HG02973 (cell line): ENCODE measurements around the gene IL1A.

Experiments used
- ATAC-seq: cut with Tn5 transposase; IDR thresholded peaks from one replicate; pipeline ENCODE4 v1.9.1; 2021; ENCODE audit warnings: moderate library complexity; ENCODE audit not compliant: unreplicated experiment

IL1A gene

GRCh38 chr2:112764071-112765044 lies 19.9 kb downstream of the IL1A start, which contains the start of gene CKAP2L:
TSS of gene CKAP2L (minus strand) at chr2:112764609. CDS start at chr2:112764598, 11 bp downstream.
- ATAC-seq: peak; percentile 94

GRCh38 chr2:112762276-112762675 lies 22.0 kb downstream of the IL1A start:
- no peak for ATAC-seq

DNA sequence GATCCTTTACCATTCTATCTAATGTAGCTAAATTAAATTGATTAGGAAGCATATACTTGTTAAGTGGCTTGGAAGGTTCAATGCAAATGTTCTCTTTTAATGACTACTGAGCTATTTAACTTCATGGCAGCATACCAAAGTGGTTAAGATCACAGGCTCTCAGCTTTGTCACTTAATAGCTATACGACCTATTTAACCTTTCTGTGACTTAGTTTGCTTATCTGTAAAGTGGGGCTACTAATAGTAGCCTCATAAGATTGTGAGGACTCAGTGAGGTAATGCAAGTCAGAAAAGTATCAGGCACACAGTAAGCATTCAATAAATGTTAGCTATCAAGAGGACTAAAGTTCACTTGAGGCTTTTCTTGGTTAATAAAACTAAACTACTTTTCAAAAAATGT lies 24.1 kb downstream of the IL1A start:
- no peak for ATAC-seq

- no peak for ATAC-seq
Observed at GRCh38 chr2:112758711-112759110, 25.6 kb downstream of the IL1A start.

GRCh38 chr2:112757265-112757664 lies 27.0 kb downstream of the IL1A start:
- ATAC-seq: no peak

DNA sequence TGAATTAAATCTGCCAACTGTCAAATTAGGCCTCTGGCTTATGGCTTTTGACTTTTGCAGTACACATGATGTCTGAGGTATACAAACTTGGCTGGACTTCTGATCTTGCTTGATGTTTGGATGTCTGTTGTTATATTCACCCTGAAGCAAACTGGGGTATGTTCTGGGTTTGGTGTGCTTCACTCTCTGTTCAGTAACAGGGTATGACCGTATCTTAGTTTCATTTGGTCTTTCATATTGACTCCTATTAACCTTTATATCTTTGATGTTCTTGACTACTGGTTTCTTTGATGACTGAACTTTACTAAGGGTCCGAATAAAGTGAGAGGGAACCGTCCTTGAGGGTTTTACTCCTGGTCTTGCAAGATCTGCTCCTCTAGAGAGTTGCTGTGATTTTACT lies 28.1 kb downstream of the IL1A start:
- no peak for ATAC-seq

- no peak for ATAC-seq
Observed at GRCh38 chr2:112755444-112755843, 28.8 kb downstream of the IL1A start.

DNA sequence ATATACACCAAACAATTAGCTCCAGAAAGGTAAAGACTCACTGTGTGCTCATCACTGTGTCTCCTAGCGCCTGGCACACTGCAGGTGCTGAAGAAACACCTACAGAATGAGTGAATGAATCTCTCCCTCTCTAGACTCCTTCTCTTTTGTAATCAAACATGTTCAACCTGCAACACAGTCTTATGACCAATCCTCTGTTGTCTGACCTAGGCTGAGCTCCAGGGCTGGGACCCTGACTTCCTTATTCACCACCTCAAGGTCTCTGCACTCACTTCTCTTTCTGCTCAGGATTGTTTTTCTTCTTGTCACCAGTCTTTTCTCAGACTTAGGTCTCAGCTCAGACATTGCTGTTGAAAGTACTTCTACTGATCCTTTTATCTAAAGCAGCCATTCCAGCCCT lies 29.7 kb downstream of the IL1A start:
- ATAC-seq: no peak

GRCh38 chr2:112752667-112753066 lies 31.6 kb downstream of the IL1A start:
- ATAC-seq: no peak

- no peak for ATAC-seq
Observed at GRCh38 chr2:112751451-112752197, 32.7 kb downstream of the IL1A start.

DNA sequence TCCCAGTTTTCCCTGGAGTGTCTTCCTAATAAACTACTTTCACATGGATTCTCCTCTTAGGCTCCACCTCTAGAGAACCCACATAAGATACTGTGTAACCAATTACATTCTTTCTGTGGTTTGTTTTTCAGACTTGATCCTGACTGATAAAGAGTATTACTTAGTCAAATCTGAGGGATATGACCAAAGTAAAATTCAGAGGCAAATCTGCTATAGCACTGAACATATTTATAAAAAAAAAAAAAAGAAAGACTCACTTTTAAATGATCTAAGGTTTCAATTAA lies 33.8 kb downstream of the IL1A start:
- no peak for ATAC-seq

DNA sequence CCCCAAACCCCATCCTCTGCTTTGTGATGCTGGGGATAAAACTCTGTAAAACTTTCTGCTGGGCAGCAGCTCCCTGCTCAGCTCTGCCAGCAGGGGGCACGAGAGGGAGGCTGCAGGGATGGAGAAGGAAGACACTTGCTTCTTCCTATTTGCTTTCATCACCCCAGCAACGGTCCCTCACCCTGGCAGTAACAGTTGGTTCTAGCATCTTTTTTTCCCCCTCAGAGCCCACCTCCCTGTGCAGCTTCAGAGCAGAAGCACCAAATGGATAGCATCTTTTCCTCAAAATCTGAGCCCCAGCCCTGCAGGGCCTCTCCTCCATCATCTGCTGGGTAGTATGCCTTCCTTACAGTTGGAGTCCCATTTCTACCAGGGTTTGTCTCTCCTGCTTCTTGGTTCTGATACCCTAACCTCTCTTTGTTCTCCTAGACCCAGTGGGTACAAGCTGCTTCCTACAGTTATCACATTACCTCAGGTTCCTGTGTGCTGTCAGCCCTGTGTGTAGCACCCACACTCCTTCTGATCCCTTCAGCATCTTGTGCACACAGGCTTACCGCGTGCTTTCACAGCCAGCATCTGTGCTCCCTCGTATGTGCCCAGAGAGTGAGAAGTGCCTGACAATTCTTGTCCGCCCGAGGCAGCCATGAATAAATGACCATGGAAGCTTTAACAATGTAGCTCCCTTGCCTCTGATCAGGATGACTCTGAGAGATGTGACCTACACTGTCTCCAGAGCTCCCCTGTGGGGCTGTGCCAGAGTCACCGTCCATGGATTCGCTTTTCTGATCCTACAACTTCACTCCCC lies 34.3 kb downstream of the IL1A start:
- peak; percentile 65 for ATAC-seq

GRCh38 chr2:112740527-112740926 lies 43.8 kb downstream of the IL1A start:
- no peak for ATAC-seq

GRCh38 chr2:112737542-112738232 lies 46.6 kb downstream of the IL1A start:
- ATAC-seq: no peak

- ATAC-seq: no peak
Observed at GRCh38 chr2:112733871-112734270, 50.4 kb downstream of the IL1A start.

DNA sequence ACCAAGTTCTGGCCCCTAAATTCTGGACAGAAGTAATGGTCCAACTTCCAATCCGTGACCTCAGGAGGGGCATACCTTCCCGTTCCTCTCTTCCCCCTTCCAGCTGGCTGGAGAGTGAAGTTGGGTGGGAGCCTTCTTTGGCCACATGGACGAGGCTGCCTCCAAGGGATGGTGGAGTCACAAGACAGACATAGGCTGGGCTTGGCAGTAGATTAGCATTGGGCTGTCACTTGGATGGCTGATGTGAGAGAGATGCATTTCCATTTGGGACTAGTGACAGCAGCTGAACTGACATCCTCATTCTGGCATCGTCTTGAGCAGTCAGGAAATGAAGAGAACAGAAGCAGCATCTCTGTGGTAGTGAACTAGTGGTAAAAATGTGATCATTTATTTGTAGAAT lies 50.8 kb downstream of the IL1A start:
- no peak for ATAC-seq

DNA sequence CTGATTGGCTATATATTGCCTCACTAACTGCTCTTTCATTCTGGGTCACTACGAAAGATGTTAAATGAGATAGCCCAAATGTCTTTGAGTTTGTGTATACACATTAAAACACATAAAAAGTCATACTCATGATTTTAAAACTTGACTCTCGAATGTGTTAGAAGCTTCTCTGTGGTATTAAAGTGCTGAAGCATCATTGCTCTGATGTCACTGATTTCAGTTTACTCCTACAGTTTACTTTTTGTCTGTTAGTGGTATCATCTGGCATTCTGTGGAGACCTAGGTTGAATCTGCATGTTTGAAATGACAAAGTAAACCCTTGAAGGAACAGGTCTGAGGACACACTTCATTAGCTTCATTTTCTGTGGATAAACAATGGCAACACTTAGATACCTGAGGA lies 52.8 kb downstream of the IL1A start:
- ATAC-seq: no peak

DNA sequence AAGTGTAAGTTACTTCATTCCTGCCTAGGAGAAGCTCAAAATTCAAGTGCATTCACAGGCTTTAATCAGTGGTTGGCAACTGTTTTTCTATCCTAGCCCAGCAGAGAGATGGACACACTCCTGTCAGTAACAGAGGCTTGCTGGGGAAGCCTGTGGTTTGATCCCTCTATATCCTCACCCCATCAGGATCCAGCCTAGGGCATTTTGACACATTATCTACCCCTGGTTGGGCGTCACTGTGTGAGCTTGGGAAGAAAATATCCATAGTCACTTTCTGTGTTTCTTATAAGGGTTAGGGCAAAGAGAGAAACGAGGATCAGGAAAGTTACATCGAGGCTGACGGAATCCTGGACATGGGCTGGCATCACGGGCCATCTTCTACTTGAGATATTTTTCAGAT lies 53.5 kb downstream of the IL1A start:
- no peak for ATAC-seq

DNA sequence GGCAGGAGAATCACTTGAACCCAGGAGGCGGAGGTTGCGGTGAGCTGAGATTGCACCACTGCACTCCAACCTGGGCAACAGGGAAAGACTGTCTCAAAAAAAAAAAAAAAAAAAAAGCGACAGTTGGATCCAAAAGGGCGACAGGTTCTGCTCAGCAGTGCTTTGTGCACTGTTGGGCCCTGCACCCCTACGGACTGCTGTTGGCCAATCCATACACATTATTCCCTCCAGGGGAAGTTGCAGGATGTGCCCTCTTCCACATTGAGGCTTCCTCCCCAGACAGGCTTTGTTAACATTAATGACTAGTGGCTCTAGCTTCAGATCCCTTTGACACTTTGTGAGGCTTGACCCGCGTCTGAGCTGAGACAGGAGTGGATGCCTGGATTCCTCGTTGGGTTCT lies 54.1 kb downstream of the IL1A start:
- no peak for ATAC-seq

DNA sequence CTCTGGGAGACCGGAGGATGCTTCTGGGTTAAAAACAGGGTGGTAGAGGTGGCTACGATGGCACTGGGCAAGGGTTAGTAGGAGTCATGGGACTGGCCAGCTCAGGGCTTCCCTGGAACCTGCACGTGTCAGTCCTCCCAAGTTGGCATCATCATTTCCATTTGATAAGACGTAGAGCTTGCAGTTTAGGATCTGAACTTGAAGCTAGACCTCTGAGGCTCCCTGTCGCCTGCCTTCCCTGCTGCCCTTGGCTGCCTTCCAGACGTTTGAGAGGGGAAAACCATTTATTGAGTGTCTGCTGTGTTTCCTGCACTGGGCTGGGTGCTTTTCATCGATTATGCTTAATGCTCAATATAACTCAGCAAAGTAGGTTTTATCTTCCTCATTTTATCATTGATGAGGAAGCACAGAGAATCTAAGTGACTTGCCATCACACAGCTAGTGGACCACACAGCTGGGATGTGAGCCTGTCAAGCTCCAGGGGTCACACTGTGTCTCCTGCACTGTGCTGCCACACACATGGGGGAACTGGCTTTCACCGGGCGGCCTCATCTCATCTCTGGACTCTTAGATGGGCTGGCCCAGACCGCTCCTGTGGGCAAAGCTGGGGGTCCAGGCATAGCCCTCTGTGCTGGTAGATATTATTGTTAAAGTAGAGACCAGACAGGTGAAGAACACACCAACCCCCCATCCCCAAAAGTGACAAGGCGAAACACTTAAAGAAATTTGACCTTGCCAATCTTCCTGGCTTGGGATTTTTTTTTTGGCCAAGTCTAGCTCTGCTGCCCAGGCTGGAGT lies 55.7 kb downstream of the IL1A start:
- no peak for ATAC-seq
